Activated T-cell treated with anti-CD3 and anti-CD28 coated beads for 1 hour (primary cell): ENCODE measurements around the gene ZMYM2.
"Not testable (repeated sequence)": the region's sequence is repeated elsewhere in the genome, so short reads cannot be mapped to it uniquely, and the experiment has no call there.

Experiments used
- DNase-seq: peaks from one replicate; pipeline ENCODE4 v3.0.0-alpha.2; 2020; ENCODE audit warnings: low read depth

ZMYM2 gene

DNA sequence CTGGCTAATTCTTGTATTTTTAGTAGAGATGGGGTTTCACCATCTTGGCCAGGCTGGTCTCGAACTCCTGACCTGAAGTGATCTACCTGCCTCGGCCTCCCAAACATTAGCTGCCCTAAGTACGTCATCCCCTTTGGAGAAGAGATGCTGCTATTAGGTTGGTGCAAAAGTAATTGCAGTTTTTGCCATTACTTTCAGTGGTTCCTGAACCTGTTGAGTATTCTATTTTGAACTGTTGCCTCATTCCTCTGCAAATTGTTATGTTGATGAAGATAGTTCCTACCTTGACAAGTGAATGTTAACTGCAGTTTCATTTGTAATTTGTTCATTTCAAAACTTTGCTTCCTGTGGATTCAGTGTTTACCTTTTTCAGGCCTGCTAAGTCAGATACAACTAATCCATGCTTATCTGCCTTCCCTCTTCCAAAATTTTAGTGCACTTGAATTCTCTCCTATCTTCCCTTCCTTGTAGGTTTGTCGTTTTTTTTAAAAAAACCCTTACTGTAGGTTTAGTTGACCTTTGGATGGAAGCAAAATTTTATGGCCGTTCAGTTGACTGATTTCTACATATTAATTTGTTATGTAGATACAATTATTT lies 24.0 kb downstream of the ZMYM2 start:
- DNase-seq, result no peak

DNA sequence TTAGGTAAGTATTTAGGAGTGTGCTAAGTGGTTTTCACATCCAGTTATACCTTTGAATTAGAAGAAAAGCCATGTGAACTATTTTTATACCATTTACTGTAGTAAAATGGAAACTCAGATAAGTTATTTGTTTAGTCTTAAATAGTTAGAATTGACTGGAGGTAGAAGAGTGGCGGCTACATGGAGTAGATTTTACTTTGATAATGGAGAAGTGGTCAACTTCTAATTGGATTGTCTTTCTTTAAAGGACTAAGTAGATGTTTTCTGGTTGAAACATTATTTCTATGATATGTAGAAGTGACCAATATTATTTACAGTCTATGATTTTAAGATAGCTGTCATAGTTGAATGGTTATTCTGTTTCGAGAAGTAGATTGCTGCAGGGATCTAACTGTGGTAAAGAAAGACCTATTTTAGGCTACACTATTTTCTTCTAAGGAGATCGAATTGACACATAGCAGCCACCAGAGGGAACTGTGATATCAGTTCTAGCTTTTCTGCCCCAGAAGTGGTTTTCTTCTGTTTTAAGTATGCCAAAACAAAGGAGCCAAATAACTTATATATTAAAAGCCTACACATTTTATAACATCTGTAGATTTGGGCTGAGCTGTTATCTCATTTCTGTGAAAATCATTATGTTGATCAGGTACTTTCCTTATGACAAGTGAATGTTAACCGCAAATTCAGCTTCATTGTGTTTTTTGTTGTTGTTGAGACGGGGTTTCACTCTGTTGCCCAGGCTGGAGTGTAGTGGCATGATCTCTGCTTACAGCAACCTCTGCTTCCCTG lies 26.1 kb downstream of the ZMYM2 start:
- DNase-seq, result no peak

DNA sequence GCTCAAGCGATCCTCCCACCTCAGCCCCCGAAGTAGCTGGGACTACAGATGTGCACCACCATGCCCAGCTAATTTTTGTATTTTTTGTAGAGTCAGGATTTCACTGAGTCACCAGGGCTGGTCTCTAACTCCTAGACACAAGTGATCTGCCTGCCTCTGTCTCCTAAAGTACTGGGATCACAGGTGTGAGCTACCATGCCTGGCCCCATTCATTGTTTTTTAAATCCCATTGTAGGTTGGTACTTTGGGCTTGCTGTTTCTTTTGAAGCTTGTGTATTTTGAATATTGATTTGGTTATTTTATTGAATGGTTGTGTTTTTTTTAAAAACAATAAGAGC lies 26.7 kb downstream of the ZMYM2 start:
- DNase-seq, result no peak

DNA sequence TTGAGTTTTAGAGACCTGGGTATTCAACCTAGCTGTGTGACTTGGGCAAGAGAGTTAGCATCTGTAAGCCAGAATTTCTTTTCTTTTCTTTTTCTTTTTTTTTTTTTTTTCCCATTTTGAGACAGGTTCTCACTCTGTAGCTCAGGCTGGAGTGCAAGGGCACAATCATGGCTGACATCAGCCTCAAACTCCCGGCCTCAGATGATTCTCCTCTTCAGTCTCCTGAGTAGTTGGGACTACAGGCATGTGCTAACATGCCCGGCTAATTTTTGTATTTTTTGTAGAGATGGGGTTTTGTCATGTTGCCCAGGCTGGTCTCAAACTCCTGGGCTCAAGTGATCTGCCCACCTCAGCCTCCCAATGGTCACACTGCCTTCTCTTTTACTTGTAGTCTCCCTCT lies 33.0 kb downstream of the ZMYM2 start:
- no peak for DNase-seq

DNA sequence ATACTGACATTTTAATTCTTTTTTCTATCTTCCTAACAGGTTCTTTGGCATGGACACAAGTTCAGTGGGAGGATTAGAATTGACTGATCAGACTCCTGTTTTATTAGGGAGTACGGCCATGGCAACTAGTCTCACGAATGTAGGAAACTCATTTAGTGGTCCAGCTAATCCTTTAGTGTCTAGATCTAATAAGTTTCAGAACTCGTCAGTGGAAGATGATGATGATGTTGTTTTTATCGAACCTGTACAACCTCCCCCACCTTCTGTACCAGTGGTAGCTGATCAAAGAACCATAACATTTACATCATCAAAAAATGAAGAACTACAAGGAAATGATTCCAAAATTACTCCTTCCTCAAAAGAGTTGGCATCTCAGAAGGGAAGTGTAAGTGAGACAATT lies 34.5 kb downstream of the ZMYM2 start:
- DNase-seq, result no peak

DNA sequence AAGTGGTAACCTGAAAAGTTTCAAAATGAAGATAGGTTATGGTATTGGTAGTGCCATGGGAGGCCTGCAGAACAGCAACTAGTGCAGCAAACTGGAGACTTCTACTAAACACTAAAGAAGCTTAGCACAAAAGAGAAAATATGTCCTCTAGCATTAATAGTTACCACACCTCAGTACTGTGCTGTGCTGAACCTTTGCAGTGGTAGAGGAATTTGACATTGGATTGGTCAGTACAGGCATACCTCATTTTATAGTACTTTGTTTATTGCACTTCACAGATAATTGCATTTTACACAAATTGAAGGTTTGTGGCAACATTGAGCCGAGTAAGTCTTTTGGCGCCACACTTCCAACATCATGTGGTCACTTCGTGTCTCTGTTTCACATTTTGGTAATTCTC lies 40.4 kb downstream of the ZMYM2 start:
- no peak for DNase-seq

DNA sequence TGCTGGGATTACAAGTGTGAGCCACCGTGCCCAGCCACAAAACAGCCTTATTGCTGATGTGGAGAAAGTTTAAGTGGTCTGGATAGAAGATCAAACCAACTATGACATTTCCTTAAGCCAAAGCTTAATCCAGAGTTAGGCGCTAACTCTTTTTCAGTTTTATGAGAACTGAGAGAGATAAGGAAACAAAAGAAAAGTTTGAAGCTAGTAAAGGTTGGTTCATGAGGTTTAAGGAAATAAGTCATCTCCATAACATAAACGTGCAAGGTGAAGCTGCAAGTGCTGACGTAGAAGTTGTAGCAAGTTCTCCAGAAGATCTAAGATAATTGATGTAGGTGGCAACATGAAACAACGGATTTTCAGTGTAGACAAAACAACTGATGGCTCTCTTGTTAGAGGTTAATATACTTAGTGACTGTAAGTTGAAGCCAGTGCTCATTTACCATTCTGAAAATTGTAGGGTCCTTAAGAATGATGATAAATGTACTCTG lies 41.6 kb downstream of the ZMYM2 start:
- DNase-seq, result no peak

DNA sequence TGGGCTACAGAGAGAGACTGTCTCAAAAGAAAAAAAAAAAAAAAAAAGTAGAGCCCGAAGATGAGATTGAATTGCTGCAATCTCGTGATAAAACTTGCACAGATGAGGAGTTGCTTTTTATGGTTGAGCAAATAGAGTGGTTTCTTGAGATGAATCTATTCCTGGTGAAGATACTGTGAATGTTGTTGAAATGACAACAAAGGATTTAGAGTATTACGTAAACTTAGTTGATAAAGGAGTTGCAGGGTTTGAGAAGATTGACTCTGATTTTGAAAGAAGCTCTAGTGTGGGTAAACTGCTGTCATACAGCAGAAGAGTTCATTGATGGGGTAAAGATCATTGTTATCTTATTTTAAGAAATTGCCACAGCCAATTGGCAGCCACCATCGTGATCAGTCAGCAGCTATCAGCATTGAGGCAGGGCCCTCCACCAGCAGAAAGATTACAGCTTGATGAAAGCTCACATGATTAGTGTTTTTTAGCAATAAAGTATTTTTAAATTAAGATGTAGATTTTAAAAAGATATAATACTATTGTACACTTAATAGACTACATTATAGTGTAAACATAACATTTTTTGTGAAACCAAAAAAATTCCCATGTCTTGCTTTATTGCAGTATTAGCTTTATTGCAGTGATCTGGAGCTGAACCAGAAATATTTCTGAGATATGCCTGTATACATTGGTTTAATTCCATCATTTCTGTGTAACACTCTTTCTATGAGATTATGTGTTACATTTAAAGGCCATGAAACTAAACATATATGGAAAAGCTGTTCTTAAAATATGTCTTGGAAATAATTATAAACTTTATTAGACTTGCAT lies 43.1 kb downstream of the ZMYM2 start:
- DNase-seq, result no peak

DNA sequence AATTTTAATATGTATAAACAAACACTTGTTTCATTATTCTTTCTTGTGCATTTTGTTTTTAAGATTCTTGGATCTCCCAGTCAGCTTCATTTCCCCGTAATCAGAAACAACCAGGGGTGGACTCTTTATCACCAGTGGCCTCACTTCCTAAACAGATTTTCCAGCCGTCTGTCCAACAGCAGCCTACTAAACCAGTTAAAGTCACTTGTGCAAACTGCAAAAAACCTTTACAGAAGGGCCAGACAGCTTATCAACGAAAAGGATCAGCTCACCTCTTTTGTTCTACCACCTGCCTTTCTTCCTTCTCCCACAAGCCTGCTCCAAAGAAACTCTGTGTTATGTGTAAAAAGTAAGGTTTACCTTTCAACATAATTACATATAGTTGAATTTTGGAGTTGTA lies 44.3 kb downstream of the ZMYM2 start:
- no peak for DNase-seq

DNA sequence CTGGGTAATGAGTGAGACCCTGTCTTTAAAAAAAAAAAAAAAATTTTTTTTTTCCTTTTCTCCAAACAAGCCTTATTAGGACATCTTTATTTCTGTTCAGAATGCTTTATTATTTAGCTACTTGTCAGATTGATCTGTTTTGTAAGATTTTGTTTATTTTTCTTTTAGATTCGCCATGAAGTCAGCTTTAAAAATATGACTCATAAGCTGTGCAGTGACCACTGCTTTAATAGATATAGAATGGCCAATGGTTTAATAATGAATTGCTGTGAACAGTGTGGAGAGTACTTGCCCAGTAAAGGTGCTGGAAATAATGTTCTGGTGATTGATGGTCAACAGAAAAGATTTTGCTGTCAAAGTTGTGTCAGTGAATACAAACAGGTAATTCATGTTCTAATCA lies 47.7 kb downstream of the ZMYM2 start:
- DNase-seq, result no peak

DNA sequence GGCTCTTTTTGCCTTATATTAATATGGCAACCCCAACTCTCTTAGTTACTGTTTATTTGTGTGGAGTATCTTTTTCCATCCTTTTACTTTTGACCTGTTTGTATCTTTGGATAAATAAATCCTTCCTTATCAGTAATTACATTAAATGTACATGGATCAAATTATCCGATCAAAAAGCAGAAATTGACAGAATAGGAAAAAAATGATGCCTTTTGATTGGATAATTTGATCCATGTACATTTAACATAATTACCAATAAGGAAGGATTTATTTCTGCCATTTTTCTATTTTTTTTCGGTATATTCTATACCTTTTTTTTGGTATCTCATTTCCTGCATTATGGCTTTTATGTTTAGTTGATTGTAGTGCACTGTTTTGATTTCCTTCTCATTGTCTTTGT lies 57.2 kb downstream of the ZMYM2 start:
- no peak for DNase-seq

DNA sequence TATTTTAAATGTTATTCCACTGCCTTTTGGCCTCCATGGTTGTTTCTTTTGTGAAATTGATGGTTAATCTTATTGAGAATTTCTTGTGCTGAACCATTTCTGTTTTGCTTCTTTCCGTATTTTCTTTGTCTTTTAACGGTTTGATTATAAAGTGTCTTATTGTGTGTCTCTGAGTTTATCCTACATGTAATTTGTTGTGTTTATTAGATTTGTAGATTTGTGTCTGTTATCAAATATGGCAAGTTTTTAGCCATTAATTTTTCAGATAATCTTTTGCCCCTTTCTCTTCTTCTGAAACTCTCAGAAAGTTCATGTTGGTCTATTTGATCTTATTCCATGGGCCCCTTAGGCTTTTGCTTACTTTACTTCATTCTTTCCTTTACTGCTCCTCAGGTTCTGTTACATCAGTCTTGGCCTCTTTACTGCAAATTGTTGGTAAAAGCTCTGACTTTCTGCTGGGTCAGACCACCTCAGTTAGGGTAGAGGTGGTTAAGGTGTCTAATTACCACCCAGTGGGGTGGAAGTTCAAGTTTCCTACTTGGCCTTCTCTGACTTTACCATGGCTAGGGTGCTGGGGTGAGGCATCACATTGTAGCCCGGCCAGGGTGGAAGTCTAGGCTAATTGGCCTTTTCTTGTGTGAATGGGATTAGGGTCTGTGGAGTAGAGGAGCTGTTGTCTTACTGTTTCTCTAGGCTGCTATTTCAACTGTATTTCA lies 58.3 kb downstream of the ZMYM2 start:
- no peak for DNase-seq

DNA sequence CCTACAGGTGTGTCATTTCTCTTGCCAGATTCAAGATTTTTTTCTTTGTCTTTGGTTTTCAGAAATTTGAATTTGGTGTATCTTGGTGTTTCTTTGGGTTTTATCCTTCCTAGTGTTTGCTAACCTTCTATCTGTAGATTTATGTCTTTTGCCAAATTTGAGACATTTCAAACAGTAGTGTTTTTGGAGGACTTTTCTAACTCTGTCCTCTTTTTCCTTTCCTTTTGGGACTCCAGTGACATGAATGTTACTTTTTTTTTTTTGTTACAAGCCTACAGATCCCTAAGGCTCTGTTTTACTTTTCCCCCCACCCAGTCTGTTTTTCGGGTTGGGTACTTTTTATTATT lies 58.8 kb downstream of the ZMYM2 start:
- no peak for DNase-seq

DNA sequence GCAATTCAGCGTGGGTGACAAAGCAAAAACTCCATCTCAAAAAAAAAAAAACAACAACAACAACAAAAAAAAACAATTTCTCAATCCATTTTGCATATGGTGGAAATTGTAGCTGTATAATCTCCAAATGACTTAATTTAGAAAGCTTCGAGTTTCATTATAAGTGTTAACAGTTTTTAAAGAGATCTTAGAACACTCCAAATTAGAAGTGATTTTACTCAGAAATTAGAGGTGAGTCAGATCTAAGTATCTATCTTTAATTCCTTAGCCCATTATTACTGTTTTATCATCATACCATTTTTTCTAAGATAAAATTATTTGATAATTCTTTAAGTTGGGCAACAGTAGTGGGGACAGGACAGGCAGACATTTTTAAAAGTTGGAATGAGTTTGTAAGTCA lies 60.5 kb downstream of the ZMYM2 start:
- DNase-seq, result no peak

DNA sequence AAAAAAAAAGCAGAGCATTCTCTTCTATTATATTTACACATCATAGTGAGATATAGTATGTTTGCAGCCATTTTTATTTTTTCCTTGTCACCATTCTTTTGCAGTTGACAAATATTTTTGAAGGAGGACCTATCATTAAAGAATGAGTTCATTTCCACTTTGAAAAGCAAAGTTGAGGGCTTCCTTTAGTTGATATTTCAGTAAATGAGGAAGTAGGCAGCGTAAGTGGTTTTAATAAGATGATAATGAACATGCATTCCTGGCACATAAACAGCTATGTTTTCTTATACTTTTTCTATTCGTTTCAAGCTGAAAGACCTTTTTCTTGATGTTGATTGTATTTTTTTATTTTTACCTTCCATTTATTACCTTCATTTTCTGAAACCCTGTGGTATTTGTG lies 66.2 kb downstream of the ZMYM2 start:
- no peak for DNase-seq

DNA sequence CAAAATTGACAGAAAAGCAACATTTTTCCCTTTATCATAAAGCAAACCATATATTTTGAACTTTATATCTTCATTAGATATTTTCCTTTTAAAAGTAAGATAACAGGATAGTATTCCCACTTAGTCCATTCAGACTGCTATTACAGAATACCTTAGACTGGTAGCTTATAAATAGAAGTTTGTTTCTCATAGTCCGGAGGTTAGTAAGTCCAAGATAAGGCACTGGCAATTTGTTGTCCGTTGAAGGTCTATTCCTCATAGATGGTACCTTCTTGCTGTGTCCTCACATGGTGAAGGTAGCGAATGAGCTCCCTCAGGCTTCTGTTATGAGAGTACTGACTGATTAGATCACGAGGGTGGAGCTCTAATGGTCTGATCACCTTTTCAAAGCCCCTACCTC lies 70.4 kb downstream of the ZMYM2 start:
- DNase-seq, result no peak

DNA sequence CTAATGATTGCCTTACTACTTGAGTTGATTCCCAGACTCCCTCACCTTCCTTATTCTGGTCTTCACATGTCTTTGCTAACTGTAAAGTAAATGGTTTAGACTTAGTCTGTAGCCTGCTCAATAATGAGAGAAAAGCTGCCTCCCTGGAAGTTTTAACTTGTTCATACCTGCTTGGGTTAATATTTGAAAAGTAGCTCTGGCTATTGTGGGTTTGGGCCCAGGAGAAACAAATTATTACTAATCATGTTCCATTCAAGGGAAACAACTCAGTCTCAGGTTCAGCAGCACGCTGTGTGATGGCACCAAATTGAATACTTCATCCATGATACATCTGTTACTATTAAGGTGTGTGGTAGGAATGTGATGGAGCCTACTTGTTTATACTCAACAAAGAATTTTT lies 75.0 kb downstream of the ZMYM2 start:
- no peak for DNase-seq

DNA sequence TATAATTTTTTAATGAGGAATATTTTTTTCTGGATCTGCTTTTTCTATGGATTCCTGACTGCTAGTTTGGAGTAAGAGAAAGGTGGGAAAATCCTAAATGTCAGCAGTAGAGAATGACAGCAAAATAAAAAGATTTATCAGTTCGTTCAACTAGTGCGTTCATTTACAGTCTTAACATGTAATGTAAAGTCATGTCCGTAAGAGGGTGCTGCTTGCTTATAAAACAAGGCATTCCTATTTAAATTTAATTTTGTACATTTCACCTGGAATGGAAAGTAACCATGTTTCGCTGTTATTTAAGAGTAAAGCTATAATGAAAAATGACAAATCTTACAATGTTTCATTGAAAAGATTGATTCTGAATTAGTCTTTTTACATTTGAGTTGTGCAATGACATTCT lies 76.6 kb downstream of the ZMYM2 start:
- DNase-seq, result no peak

DNA sequence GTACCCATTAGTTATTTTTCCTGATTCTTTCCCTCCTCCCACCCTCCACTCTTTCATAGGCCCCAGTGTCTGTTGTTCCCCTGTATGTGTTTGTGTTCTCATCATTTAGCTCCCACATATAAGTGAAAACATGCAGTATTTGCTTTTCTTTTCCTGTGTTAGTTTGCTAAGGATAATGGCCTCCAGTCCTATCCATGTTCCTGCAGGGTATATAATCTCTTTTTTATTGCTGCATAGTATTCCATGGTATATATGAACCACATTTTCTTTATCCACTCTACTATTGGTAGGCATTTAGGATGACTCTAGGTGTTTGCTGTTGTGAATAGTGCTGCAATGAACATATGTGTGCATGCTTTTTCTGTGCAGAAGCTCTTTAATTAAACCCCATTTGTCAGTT lies 79.4 kb downstream of the ZMYM2 start:
- DNase-seq, result no peak

DNA sequence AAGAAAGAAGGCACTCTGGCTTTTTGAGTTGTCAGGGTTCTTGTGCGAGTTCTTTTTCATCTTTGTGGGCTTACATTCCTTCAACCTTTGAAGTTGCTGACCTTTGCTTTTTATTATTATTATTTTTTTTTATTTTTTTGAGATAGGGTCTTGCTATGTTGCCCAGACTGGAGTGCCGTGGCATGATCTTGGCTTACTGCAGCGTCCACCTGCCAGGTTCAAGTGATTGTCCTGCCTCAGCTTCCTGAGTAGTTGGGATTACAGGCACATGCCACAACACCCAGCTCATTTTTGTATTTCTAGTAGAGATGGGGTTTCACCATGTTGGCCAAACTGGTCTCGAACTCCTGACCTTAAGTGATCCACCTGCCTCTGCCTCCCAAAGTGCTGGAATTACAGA lies 84.1 kb downstream of the ZMYM2 start:
- DNase-seq, result not testable (repeated sequence)

DNA sequence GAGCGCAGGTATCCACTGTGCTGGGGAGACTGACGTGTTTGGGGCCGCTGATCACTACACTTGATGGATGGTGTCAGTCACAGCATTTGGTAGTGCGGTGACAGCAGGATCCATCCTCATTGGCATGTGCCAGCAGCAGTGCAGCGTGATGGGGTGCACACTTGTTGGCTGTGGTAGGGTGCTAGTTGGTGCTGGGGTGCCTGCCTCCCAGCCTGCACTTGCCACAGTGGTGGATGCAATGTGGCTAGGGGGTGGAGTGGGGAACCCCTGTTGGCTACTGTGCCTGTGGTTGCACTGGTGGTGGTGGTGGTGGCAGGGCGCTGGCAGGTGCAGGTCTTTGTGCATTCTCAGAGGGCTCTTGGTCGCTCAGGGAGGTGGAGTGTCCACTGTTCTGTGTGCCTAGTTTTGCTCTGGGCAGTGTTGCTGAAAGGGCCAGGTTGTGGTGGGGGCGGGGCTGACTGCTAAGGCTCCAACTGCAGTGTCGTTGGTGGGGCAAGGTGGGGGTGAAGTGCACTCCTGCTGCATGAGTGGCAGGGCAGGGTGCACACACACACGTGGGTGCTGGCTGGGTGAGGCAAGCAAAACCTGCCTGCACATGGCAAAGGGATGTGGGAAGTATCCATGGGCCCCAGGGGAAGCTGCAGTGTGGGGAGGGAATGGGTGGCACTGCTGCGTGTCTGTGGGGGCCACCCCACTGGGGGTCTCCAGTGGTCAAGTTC lies 84.8 kb downstream of the ZMYM2 start:
- DNase-seq, result no peak

DNA sequence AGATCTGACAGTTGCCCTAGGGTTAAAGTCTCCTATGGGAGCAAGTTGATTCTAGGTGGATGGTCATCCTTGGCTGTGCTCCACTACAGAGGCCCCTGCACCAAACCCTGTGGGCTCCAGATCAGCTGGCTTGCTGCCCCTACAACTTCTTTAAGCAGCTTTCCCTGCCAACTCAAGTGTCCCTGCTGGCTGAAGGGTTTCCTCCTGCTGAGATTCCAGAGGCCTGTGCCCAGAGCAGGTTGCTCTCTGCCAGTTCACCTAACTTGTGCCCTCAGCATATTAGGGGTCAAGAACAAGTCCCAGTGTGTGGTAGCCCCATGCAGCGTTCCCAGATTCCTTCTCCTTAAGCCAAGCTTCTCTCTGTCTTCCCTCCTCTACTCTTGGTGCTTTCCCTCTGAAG lies 85.6 kb downstream of the ZMYM2 start:
- DNase-seq, result no peak
